Adrenal gland (tissue), 5 donors: Measurements from ENCODE around the gene ALPK1.

Experiments used
- CTCF ChIP-seq, 6 experiments: fragments of 450-650 bp in 4 of 6; fragments of 200-600 bp in 2 of 6; sonication (generic) in 1 of 6; IDR thresholded peaks; 1 replicate in 5 of 6; 2 replicates in 1 of 6; pipeline versions ENCODE4 v1.5.1 to v1.8.0; 2016 to 2021; ENCODE audit warnings: antibody characterized with exemption in 6 of 6, mild to moderate bottlenecking in 2 of 6, moderate library complexity in 1 of 6
- POLR2A ChIP-seq, 2 donors: fragments of 450-650 bp; IDR thresholded peaks; one replicate each; pipeline ENCODE4 v1.6.1; 2017; ENCODE audit warnings: antibody characterized with exemption in 2 of 2, mild to moderate bottlenecking in 2 of 2, moderate library complexity in 1 of 2
- donor health status: DM: no; HTN: no; CAD: no.

GRCh38 chr4:112276113-112276512 lies 21.1 kb upstream of the ALPK1 start:
- TF ChIP-seq CTCF (IDR thresholded peaks at IDR 0.05) (no peak), POLR2A (IDR thresholded peaks at IDR 0.05) (no peak)
